Aorta (tissue), 5 donors: ENCODE results near the gene TSPO2. TPM values are rescaled to one million over a fixed set of nuclear protein-coding genes. Genes with fewer than 3 reads are reported as not detected.

ENCODE experiments used
- ATAC-seq: fragments of 200-7000 bp; cut with Tn5 transposase; one replicate; pipeline ENCODE4 v1.9.1; 2022; ENCODE audit warnings: moderate library complexity; ENCODE audit not compliant: low FRiP score
- DNase-seq, 2 donors: peaks; one replicate each; pipeline ENCODE4 v3.0.0-alpha.2; 2020
- H3K27ac ChIP-seq, 2 donors: one replicate each; pipeline ENCODE4 v1.5.1; 2013; ENCODE audit warnings: low read length in 2 of 2, mild to moderate bottlenecking in 2 of 2, moderate library complexity in 2 of 2, control low read depth in 1 of 2, inconsistent platforms in 1 of 2, low read depth in 1 of 2
- H3K27me3 ChIP-seq, 2 donors: one replicate each; pipeline ENCODE4 v1.6.1; 2013; ENCODE audit warnings: control low read depth in 1 of 2, low read length in 1 of 2, mild to moderate bottlenecking in 1 of 2, moderate library complexity in 1 of 2; ENCODE audit not compliant: insufficient read depth in 2 of 2, control insufficient read depth in 1 of 2
- H3K36me3 ChIP-seq, 2 donors: one replicate each; pipeline ENCODE4 v1.6.1; 2013; ENCODE audit warnings: control low read depth in 1 of 2, low read length in 1 of 2, mild to moderate bottlenecking in 1 of 2; ENCODE audit not compliant: insufficient read depth in 2 of 2, control insufficient read depth in 1 of 2
- H3K4me1 ChIP-seq, 2 donors: one replicate each; pipeline ENCODE4 v1.6.1; 2013; ENCODE audit warnings: low read length in 2 of 2, control low read depth in 1 of 2, mild to moderate bottlenecking in 1 of 2, moderate library complexity in 1 of 2; ENCODE audit not compliant: insufficient read depth in 2 of 2, control insufficient read depth in 1 of 2
- H3K4me3 ChIP-seq, 2 donors: one replicate each; pipeline ENCODE4 v1.5.1; 2013; ENCODE audit warnings: low read length in 2 of 2, control low read depth in 1 of 2, mild to moderate bottlenecking in 1 of 2
- H3K9me3 ChIP-seq: one replicate; pipeline ENCODE4 v1.6.1; 2013; ENCODE audit warnings: mild to moderate bottlenecking, low read length; ENCODE audit not compliant: control insufficient read depth
- WGBS, 2 donors: extraction: QIAGEN DNeasy Blood & Tissue Kit; methylation state at CpG; one replicate each; pipeline ENCODE4 v1.1.7; 2013; 5-methylcytosine and 5-hydroxymethylcytosine counted together
- intact Hi-C, 2 donors: fragments of 100-400 bp; cut with DNase I; formaldehyde crosslinking; loops; one replicate each; pipeline versions ENCODE4 v1.14.2 to v1.15.0; 2022
- polyA plus RNA-seq, 2 donors: library from polyadenylated mRNA; stranded (reverse); fragments of 200-250 nt; gene quantifications; one replicate each; pipeline ENCODE4 v1.2.3, GENCODE V29; 2013
- total RNA-seq, 2 donors: library from RNA; stranded (reverse); fragmentation: NEBNext Ultra II Directional; extraction: Animal tissue kit (Norgen Biotek cat#: 25700); gene quantifications; one replicate each; pipeline ENCODE4 v1.2.1, GENCODE V29; 2021
- donor health status: healthy with polysubstance abuse.
- donor health status: Bipolar disorder and iron deficiency.
- donor health status: DM: no; HTN: no; CAD: no.
- donor health status: DM: no; HTN: no; CAD: no.
- donor health status: DM: yes; HTN: yes; CAD: no.

Gene TSPO2
- total and polyA plus RNA-seq, 4 donors = not detected

- peaks cover 5% of the 10 kb centered on the region in 2 donors for H3K36me3 ChIP-seq
- no peaks in the 10 kb centered on the region for H3K9me3 ChIP-seq
- no peaks in the 10 kb centered on the region for H3K4me1 ChIP-seq
- ATAC-seq (no peak), DNase-seq (no peak)
- no peak overlapping the region for H3K27ac ChIP-seq
- H3K4me3 ChIP-seq = no peak overlapping the region
- 88 to 94% methylated on average over 2 of the region's 2 CpGs for WGBS, 2 donors
- H3K27me3 ChIP-seq = no peaks in the 10 kb centered on the region
- intact Hi-C loops = no loop called here
Observed at GRCh38 chr6:41063884-41064285, 21.6 kb downstream of the TSPO2 start.

- Histone ChIP-seq H3K9me3 (no peaks in the 10 kb centered on the region), H3K4me3 (no peak overlapping the region), H3K36me3 (peaks cover 5% of the 10 kb centered on the region in 2 donors), H3K4me1 (no peaks in the 10 kb centered on the region), H3K27me3 (no peaks in the 10 kb centered on the region), H3K27ac (no peak overlapping the region)
- ATAC-seq (no peak), DNase-seq (no peak)
- intact Hi-C loops = loop anchor here in 1 of 2 donors (5.0 kb wide), 1 partner anchor 38 kb away; no protein-coding TSS in a partner anchor
- 71 to 73% methylated on average over 5 of the region's 5 CpGs for WGBS, 2 donors
Observed at GRCh38 chr6:41064841-41065240, 22.6 kb downstream of the TSPO2 start.

DNA sequence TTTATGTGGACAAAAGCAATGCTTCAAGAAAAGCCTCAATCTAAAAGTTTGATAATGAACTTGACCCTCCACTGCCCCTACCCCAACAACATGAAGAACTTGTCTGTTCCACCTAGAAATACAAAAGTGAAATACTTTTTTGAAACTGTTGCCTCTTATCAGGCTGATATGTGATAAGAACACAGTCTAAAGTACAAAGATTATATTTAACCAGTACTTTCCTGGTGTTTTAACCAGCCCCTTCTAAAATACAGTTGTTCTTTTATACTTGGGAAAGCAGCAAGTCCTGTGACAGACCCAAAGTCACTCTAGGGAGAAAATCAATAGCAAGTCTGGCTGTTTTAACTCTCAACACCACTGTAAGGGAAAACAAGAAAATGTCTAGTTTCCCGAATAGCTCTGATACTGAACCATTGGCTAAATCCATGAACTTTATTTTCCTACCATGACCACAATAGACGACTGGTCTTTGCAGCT lies 23.3 kb downstream of the TSPO2 start:
- intact Hi-C loops = loop anchor here in 1 of 2 donors (2.0 to 5.0 kb wide), 2 partner anchors 38 to 59 kb away; no protein-coding TSS in a partner anchor
- Histone ChIP-seq H3K4me1 (no peaks in the 10 kb centered on the region), H3K4me3 (no peak overlapping the region), H3K9me3 (no peaks in the 10 kb centered on the region), H3K27me3 (no peaks in the 10 kb centered on the region), H3K36me3 (peaks cover 5% of the 10 kb centered on the region in 2 donors), H3K27ac (no peak overlapping the region)
- ATAC-seq (no peak), DNase-seq (no peak)
- 85 to 88% methylated on average over 2 of the region's 2 CpGs for WGBS, 2 donors

GRCh38 chr6:41066867-41067304 lies 24.6 kb downstream of the TSPO2 start:
- 24 to 27% methylated on average over 3 of the region's 3 CpGs for WGBS, 2 donors
- H3K27me3 ChIP-seq = no peaks in the 10 kb centered on the region
- no peak overlapping the region for H3K27ac ChIP-seq
- no peak overlapping the region for H3K4me3 ChIP-seq
- peaks cover 3 to 5% of the 10 kb centered on the region in 2 donors for H3K36me3 ChIP-seq
- H3K4me1 ChIP-seq = no peaks in the 10 kb centered on the region
- ATAC-seq (no peak), DNase-seq (peak; percentile 81 to 87)
- no peaks in the 10 kb centered on the region for H3K9me3 ChIP-seq
- intact Hi-C loops = loop anchor here in 1 of 2 donors (2.0 to 5.0 kb wide), 2 partner anchors 40 to 60 kb away; no protein-coding TSS in a partner anchor

DNA sequence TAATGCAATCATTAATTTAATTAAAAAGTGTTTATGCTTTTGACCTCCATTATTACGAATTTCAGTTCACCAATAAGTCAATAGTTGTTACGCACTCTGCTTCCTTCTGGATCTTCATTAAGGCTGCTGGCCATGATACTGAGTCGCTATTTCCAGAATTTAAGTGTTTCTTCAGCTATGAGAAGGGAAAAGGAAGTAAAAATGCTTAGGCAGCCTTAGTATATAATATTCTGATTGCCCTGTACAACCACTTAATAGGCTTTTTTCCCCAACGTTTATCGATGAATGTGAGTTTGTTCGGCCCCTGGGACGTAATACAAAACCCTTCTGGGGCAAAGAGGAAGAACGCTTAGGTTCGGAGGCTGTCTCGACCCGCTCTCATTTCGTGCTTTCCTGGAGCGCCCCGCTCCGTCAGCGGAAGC lies 29.2 kb downstream of the TSPO2 start:
- Histone ChIP-seq H3K36me3 (no peaks in the 10 kb centered on the region), H3K9me3 (no peaks in the 10 kb centered on the region), H3K4me3 (peak overlapping the region; percentile 68 to 76), H3K27me3 (no peaks in the 10 kb centered on the region), H3K4me1 (no peaks in the 10 kb centered on the region), H3K27ac (peak overlapping the region; percentile 45 to 97)
- intact Hi-C loops = loop anchor here in 1 of 2 donors (5.0 to 10.0 kb wide), 2 partner anchors 1649 to 1727 kb away; no protein-coding TSS in a partner anchor
- DNase-seq = peak in 1 of 2 donors; percentile 92
- 0% methylated on average over 16 of the region's 16 CpGs for WGBS, 2 donors
- no peak for ATAC-seq

DNA sequence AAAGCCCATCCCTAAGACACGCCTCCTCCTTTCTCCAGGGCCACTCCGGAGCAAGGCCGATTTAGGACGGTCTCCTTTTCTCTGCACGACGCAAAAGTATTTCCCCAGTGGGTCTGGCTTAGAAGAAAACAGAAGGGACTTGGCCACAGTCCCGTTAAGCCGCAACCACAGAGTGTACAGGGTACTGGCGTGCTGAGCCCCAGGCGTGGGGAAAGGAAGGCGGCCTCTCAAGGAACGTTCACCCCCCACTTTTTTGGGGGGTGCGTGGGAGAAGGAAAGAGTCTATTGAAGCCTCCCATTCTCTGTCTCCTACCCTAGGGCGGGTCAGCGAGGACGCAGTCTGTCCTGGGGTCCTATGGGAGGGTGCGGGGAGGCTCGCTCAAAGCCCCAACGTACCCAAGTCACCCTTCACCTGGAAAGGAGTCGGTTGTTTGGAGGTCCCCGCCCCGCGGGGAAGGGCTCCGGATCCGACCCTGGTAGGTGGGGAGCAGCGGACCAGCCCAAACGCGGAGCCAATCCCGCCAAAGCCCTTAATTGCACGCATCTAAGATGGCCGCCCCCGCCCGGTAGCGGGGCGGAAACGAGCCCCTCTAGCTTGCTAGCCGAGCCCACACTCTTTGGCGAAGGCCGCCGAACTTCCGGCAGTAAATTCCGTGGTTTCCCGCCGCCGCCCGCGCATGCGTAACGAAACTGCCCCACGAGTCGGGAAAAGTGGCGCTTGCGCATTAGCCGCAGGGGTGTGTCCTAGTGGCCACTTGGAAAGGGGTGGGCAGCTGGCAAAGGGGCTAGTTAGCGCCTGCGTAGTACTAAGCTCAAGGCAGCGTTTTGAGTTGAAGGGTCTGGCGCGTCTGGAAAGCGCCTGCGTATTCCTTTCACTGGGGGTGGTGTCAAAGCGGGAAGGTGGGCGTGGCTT lies 29.9 kb downstream of the TSPO2 start, which contains the start of gene OARD1:
TSS of gene OARD1 (minus strand) at position 434 of the 913 bp plus-strand sequence. CDS start 722 bp downstream, outside the sequence.
- Histone ChIP-seq H3K27ac (peak within 1 kb of the TSS; percentile 88 to 97), H3K36me3 (no peaks in the 10 kb centered on the region), H3K27me3 (no peaks in the 10 kb centered on the region), H3K4me3 (peak within 1 kb of the TSS; percentile 68 to 76), H3K4me1 (no peaks in the 10 kb centered on the region), H3K9me3 (no peaks in the 10 kb centered on the region)
- 0% methylated on average over 63 of the region's 63 CpGs for WGBS, 2 donors
- DNase-seq (peak; percentile 100), ATAC-seq (peak; percentile 93)
- intact Hi-C loops = loop anchor here in 1 of 2 donors (5.0 to 10.0 kb wide), 2 partner anchors 1650 to 1727 kb away; no protein-coding TSS in a partner anchor

GRCh38 chr6:41072836-41073202 lies 30.6 kb downstream of the TSPO2 start, which contains the start of gene NFYA:
Gene NFYA, plus strand, starts transcription at chr6:41072974. Its CDS starts 6,116 bp downstream, at chr6:41079090.
- Histone ChIP-seq H3K36me3 (no peaks in the 10 kb centered on the region), H3K27ac (peak within 1 kb of the TSS; percentile 88 to 97), H3K4me3 (peak within 1 kb of the TSS; percentile 68 to 76), H3K9me3 (no peaks in the 10 kb centered on the region), H3K4me1 (no peaks in the 10 kb centered on the region), H3K27me3 (no peaks in the 10 kb centered on the region)
- ATAC-seq (peak; percentile 95), DNase-seq (peak in 1 of 2 donors; percentile 100)
- intact Hi-C loops = loop anchor here in 1 of 2 donors (5.0 to 10.0 kb wide), 2 partner anchors 1651 to 1728 kb away; no protein-coding TSS in a partner anchor
- 0% methylated on average over 33 to 37 of the region's 37 CpGs for WGBS, 2 donors

- intact Hi-C loops = loop anchor here in 1 of 2 donors (5.0 to 10.0 kb wide), 2 partner anchors 1651 to 1729 kb away; no protein-coding TSS in a partner anchor
- Histone ChIP-seq H3K9me3 (no peaks in the 10 kb centered on the region), H3K27ac (peak overlapping the region; percentile 75 to 88), H3K27me3 (no peaks in the 10 kb centered on the region), H3K4me1 (no peaks in the 10 kb centered on the region), H3K4me3 (peak overlapping the region; percentile 32 to 50), H3K36me3 (no peaks in the 10 kb centered on the region)
- 0 to 1% methylated on average over 53 to 74 of the region's 74 CpGs for WGBS, 2 donors
- DNase-seq = peak; percentile 89 to 94
- ATAC-seq = peak; percentile 20
Observed at GRCh38 chr6:41073203-41073967, 31.1 kb downstream of the TSPO2 start.
